Measurements from ENCODE around the gene DNTT. TPM values are rescaled to one million over a fixed set of nuclear protein-coding genes. Genes with fewer than 3 reads are reported as not detected.

Gene DNTT
- total and polyA plus RNA-seq, 4 donors, result not detected

DNA sequence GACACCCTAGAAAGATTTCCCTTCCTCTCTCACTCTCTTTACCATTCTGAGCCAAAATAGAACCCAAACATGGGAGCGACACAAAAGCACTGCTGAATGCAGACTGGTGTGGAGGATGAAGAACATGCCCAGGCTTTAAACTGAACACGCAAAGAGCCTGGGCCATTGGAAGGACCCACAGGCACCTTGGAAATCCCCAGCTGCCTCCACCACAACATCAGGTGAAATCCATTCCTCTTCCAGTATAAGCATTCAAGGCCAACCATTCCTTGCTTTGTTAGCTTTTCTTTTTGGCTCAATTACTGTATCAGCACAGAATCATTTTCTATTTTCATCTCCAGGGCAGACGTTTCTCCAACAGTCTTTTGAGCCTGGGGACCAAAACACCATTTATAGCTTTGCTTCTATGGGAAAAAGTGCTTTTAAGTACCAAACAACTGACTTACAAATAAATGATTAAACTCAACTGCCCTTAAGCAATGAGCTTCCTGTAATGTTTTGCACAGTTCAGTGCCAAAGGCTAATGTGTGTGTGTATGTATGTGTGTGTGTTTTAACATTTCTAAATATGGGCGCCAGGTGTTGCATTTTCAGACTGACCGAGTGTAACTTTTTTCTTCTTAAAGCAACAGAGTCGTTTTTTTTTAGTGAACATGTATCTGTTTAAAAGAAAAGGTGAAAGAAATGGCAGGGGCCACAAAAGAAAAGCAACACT lies 16.7 kb upstream of the DNTT start:
- no peak overlapping the region for H3K4me3 ChIP-seq
- peak overlapping the region in 1 of 2 donors; percentile 71 for H3K27ac ChIP-seq (ENCODE audit: low read depth in 1 of 2, low read length in 1 of 2)
- no peaks in the 10 kb centered on the region for H3K36me3 ChIP-seq (ENCODE audit: control insufficient read depth in 4 of 4, insufficient read depth in 4 of 4, low read length in 4 of 4)
- ATAC-seq (ENCODE audit: insufficient read depth, low FRiP score), result no peak
- H3K9me3 ChIP-seq (ENCODE audit: control insufficient read depth in 4 of 4, insufficient read depth in 3 of 4, low read length in 3 of 4), result no peaks in the 10 kb centered on the region
- peak; percentile 24 to 82 (median 62) for DNase-seq
- peaks cover 0 to 6% (median 0%) of the 10 kb centered on the region in 5 donors for H3K4me1 ChIP-seq (ENCODE audit: control insufficient read depth in 5 of 5, insufficient read depth in 5 of 5, low read length in 5 of 5)
- TF ChIP-seq, protein P1, sequence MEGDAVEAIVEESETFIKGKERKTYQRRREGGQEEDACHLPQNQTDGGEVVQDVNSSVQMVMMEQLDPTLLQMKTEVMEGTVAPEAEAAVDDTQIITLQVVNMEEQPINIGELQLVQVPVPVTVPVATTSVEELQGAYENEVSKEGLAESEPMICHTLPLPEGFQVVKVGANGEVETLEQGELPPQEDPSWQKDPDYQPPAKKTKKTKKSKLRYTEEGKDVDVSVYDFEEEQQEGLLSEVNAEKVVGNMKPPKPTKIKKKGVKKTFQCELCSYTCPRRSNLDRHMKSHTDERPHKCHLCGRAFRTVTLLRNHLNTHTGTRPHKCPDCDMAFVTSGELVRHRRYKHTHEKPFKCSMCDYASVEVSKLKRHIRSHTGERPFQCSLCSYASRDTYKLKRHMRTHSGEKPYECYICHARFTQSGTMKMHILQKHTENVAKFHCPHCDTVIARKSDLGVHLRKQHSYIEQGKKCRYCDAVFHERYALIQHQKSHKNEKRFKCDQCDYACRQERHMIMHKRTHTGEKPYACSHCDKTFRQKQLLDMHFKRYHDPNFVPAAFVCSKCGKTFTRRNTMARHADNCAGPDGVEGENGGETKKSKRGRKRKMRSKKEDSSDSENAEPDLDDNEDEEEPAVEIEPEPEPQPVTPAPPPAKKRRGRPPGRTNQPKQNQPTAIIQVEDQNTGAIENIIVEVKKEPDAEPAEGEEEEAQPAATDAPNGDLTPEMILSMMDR (IDR thresholded peaks at IDR 0.05; ENCODE audit: control extremely low read depth, extremely low read depth), result no peak
- H3K27me3 ChIP-seq (ENCODE audit: control insufficient read depth in 3 of 3, insufficient read depth in 3 of 3, low read length in 2 of 3), result no peaks in the 10 kb centered on the region
- WGBS, 2 donors, result 27 to 35% methylated on average over 6 of the region's 6 CpGs
- H3K9ac ChIP-seq (ENCODE audit: insufficient read depth in 1 of 2, low read length in 2 of 2), result no peak overlapping the region

DNA sequence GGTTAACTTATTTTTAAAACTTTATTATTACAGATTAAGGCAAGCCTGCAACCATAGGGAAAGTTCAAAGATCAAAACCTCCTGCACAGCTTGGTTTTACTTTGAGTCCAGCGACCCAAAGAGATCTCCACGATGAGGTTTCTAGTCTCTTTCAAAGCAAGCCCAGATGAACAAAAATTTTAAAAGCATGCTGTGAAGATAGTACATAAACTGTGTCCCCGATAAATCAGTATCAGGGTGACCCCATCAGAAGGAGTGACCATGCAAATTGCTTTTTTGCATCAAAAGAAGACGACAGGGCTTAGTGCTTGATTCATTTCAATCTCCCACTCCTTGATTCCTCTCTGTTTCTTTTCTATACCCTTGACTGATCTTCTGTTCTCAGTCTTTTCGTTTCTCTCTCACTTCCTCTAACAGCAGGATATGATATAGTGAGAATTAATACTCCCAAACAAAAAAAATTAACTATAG lies 16.0 kb upstream of the DNTT start:
- H3K4me1 ChIP-seq (ENCODE audit: control insufficient read depth in 5 of 5, insufficient read depth in 5 of 5, low read length in 5 of 5), result peaks cover 0 to 6% (median 0%) of the 10 kb centered on the region in 5 donors
- no peak overlapping the region for H3K4me3 ChIP-seq
- no peaks in the 10 kb centered on the region for H3K36me3 ChIP-seq (ENCODE audit: control insufficient read depth in 4 of 4, insufficient read depth in 4 of 4, low read length in 4 of 4)
- H3K9ac ChIP-seq (ENCODE audit: insufficient read depth in 1 of 2, low read length in 2 of 2), result no peak overlapping the region
- TF ChIP-seq, protein P1 (IDR thresholded peaks at IDR 0.05; ENCODE audit: control extremely low read depth, extremely low read depth), result no peak
- H3K27ac ChIP-seq (ENCODE audit: low read depth in 1 of 2, low read length in 1 of 2), result no peak overlapping the region
- WGBS, 2 donors, result 40 to 43% methylated on average over 5 of the region's 5 CpGs
- no peaks in the 10 kb centered on the region for H3K27me3 ChIP-seq (ENCODE audit: control insufficient read depth in 3 of 3, insufficient read depth in 3 of 3, low read length in 2 of 3)
- no peak for ATAC-seq (ENCODE audit: insufficient read depth, low FRiP score)
- H3K9me3 ChIP-seq (ENCODE audit: control insufficient read depth in 4 of 4, insufficient read depth in 3 of 4, low read length in 3 of 4), result no peaks in the 10 kb centered on the region
- DNase-seq, result no peak

DNA sequence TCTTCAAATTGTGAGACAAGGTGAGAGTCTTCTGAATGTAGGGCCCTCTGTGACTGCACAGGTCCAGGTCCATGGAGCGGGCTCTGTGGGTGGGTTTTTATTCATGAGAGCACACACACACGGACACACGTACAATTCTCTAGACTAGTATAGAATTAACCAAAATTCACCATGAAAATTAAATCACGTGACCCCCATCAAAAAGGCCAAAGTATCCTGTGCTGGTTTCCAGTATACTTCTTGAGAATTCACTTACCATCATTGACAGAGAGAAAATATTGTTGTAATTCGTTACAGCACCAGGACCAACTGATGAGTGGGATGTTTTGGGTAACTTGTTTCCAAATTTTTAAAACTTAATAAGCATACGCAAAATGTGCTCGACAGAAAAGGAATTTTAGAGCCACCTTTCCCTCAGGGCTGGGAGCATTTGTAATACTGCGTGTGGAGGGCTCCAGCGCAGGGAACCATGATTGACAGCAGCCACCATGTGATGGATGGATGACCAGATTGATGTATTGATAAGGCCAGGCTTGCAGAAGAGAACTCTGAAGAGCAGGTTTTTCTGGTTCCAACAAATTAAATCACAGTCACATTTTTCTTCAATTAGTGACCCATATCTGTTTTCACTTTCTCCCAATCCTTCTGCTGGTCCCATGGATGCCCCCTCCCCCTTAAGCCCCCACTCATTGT lies 14.9 kb upstream of the DNTT start:
- ATAC-seq (ENCODE audit: insufficient read depth, low FRiP score) (no peak), DNase-seq (no peak)
- 95 to 96% methylated on average over 9 of the region's 9 CpGs for WGBS, 2 donors

More for the DNA sequence above, 14.9 kb upstream of the DNTT start:
- H3K36me3 ChIP-seq (ENCODE audit: control insufficient read depth in 4 of 4, insufficient read depth in 4 of 4, low read length in 4 of 4), result no peaks in the 10 kb centered on the region
- H3K9me3 ChIP-seq (ENCODE audit: control insufficient read depth in 4 of 4, insufficient read depth in 3 of 4, low read length in 3 of 4), result no peaks in the 10 kb centered on the region
- H3K27me3 ChIP-seq (ENCODE audit: control insufficient read depth in 3 of 3, insufficient read depth in 3 of 3, low read length in 2 of 3), result no peaks in the 10 kb centered on the region
- H3K4me3 ChIP-seq, result no peak overlapping the region
- no peak overlapping the region for H3K9ac ChIP-seq (ENCODE audit: insufficient read depth in 1 of 2, low read length in 2 of 2)
- peaks cover 0 to 6% (median 0%) of the 10 kb centered on the region in 5 donors for H3K4me1 ChIP-seq (ENCODE audit: control insufficient read depth in 5 of 5, insufficient read depth in 5 of 5, low read length in 5 of 5)
- TF ChIP-seq, protein P1 (IDR thresholded peaks at IDR 0.05; ENCODE audit: control extremely low read depth, extremely low read depth), result no peak
- H3K27ac ChIP-seq (ENCODE audit: low read depth in 1 of 2, low read length in 1 of 2), result no peak overlapping the region
